A172 (cell line): ENCODE data around the gene C1orf56. TPM values are rescaled to one million over a fixed set of nuclear protein-coding genes. Genes with fewer than 3 reads are reported as not detected.

Source experiments
- DNase-seq: peaks from one replicate; pipeline ENCODE4 v3.0.0-alpha.2; 2015; ENCODE audit warnings: low spot score
- total RNA-seq: library from RNA; depleted of rRNA; stranded (reverse); fragments of >200 nt; shearing (Covaris generic); gene quantifications from 2 replicates; pipeline ENCODE4 v1.2.3, GENCODE V29; 2014; rRNA removed

Gene C1orf56
- total RNA-seq: 3.7 and 6.9 TPM in 2 replicates

- peak; percentile 61 for DNase-seq
Measured at GRCh38 chr1:151047591-151047924, at the start of gene C1orf56. Gene C1orf56 (plus strand): TSS chr1:151047751. CDS start chr1:151047848, 97 bp downstream.

GRCh38 chr1:150997949-150998348 is 49.6 kb upstream of the C1orf56 start:
- DNase-seq: no peak

GRCh38 chr1:150999051-150999674 is 48.4 kb upstream of the C1orf56 start:
- peak; percentile 98 for DNase-seq

- no peak for DNase-seq
Measured at GRCh38 chr1:150999926-151000325, 47.6 kb upstream of the C1orf56 start.

GRCh38 chr1:151000408-151000807 is 47.1 kb upstream of the C1orf56 start:
- DNase-seq: no peak

- DNase-seq: no peak
Measured at GRCh38 chr1:151001602-151002001, 45.9 kb upstream of the C1orf56 start.

GRCh38 chr1:151002051-151002450 is 45.5 kb upstream of the C1orf56 start:
- DNase-seq: no peak

GRCh38 chr1:151002611-151003010 is 44.9 kb upstream of the C1orf56 start:
- DNase-seq: no peak

GRCh38 chr1:151003180-151003579 is 44.4 kb upstream of the C1orf56 start:
- no peak for DNase-seq

GRCh38 chr1:151005729-151006319 is 41.7 kb upstream of the C1orf56 start:
- DNase-seq: no peak

- peak; percentile 93 for DNase-seq
Measured at GRCh38 chr1:151006327-151007052, 41.1 kb upstream of the C1orf56 start, which contains the start of gene MINDY1. Gene MINDY1 (minus strand): TSS chr1:151006902. CDS start chr1:151002617, 4,285 bp downstream.

- DNase-seq: no peak
Measured at GRCh38 chr1:151007853-151008243, 39.7 kb upstream of the C1orf56 start.

GRCh38 chr1:151008244-151009205 is 39.0 kb upstream of the C1orf56 start, which contains the start of gene PRUNE1:
Gene PRUNE1 (plus strand): TSS chr1:151008449. CDS start chr1:151008633, 184 bp downstream.
- peak; percentile 95 for DNase-seq

- DNase-seq: no peak
Measured at GRCh38 chr1:151009206-151009587, 38.4 kb upstream of the C1orf56 start.

GRCh38 chr1:151009674-151010345 is 37.7 kb upstream of the C1orf56 start:
- DNase-seq: no peak

- DNase-seq: no peak
Measured at GRCh38 chr1:151010346-151010726, 37.2 kb upstream of the C1orf56 start.

- no peak for DNase-seq
Measured at GRCh38 chr1:151011154-151011850, 36.2 kb upstream of the C1orf56 start.

GRCh38 chr1:151012684-151013471 is 34.7 kb upstream of the C1orf56 start:
- no peak for DNase-seq

- DNase-seq: peak; percentile 39
Measured at GRCh38 chr1:151013518-151013917, 34.0 kb upstream of the C1orf56 start.
